H1 (cell line): ENCODE measurements around the gene PHF10. TPM values are rescaled to one million over a fixed set of nuclear protein-coding genes. Genes with fewer than 3 reads are reported as not detected.

Experiments used
- CTCF ChIA-PET: fragments of 300-600 bp; sonication (Branson Sonifier 250); formaldehyde crosslinking; loops from one replicate; lab custom pipeline; 2021; ENCODE audit not compliant: partially characterized antibody; lab: Charles Lee
- POLR2A ChIA-PET: fragments of 300-600 bp; sonication (Branson Sonifier 250); formaldehyde crosslinking; loops from one replicate; lab custom pipeline; 2021; ENCODE audit warnings: inconsistent platforms; ENCODE audit not compliant: partially characterized antibody; lab: Charles Lee
- DNase-seq, 2 experiments: peaks; one replicate each; pipeline versions ENCODE4 v3.0.0 to v3.0.0-alpha.2; 2010 to 2022; ENCODE audit warnings: low spot score in 2 of 2, low read depth in 1 of 2, mixed read lengths in 1 of 2
- FAIRE-seq: peaks from 2 replicates; lab custom pipeline; 2011; peaks lifted over from hg19 to GRCh38; lab: Jason Lieb, UNC
- H2AFZ ChIP-seq: 2 replicates; pipeline ENCODE4 v1.8.1; 2012; ENCODE audit warnings: low read length, inconsistent platforms
- H2AK5ac ChIP-seq: 2 replicates; pipeline ENCODE4 v1.6.1; 2013; ENCODE audit warnings: low read depth, low read length
- H2BK120ac ChIP-seq: replicated peaks from 2 replicates; pipeline ENCODE3; 2013; ENCODE audit warnings: low read depth, low read length, inconsistent platforms
- H2BK12ac ChIP-seq: 2 replicates; pipeline ENCODE4 v1.6.1; 2013; ENCODE audit warnings: low read depth, low read length
- H2BK15ac ChIP-seq: 2 replicates; pipeline ENCODE4 v1.6.1; 2013; ENCODE audit warnings: low read length
- H2BK20ac ChIP-seq: 2 replicates; pipeline ENCODE4 v1.6.1; 2013; ENCODE audit warnings: low read length
- H2BK5ac ChIP-seq: 2 replicates; pipeline ENCODE4 v1.6.1; 2013; ENCODE audit warnings: low read depth, low read length
- H3K14ac ChIP-seq: 2 replicates; pipeline ENCODE4 v1.6.1; 2013; ENCODE audit warnings: inconsistent platforms; ENCODE audit not compliant: insufficient read length
- H3K18ac ChIP-seq: 2 replicates; pipeline ENCODE4 v1.6.1; 2013; ENCODE audit warnings: low read length; ENCODE audit errors: extremely low read depth
- H3K23ac ChIP-seq: 2 replicates; pipeline ENCODE4 v1.6.1; 2013; ENCODE audit warnings: inconsistent platforms; ENCODE audit not compliant: insufficient read length
- H3K23me2 ChIP-seq: 2 replicates; pipeline ENCODE4 v1.6.1; 2013; ENCODE audit warnings: low read depth, low read length
- H3K27ac ChIP-seq: 2 replicates; pipeline ENCODE4 v1.6.1; 2011; ENCODE audit warnings: low read depth, low read length, inconsistent platforms
- H3K27me3 ChIP-seq, 4 experiments: replicated peaks in 1 of 4; 1 replicate in 1 of 4; 2 replicates in 3 of 4; pipeline versions ENCODE4 v1.6.1 to v1.8.1; 2011 to 2013; ENCODE audit warnings: low read length in 3 of 4, mild to moderate bottlenecking in 3 of 4, inconsistent platforms in 2 of 4, mixed read lengths in 2 of 4, moderate library complexity in 1 of 4; ENCODE audit not compliant: control insufficient read depth in 3 of 4, insufficient read depth in 3 of 4; ENCODE audit errors: extremely low read depth in 1 of 4
- H3K36me3 ChIP-seq, 4 experiments: 2 replicates each; pipeline versions ENCODE4 v1.6.1 to v1.8.1; 2011 to 2013; ENCODE audit warnings: mild to moderate bottlenecking in 4 of 4, low read length in 3 of 4, moderate library complexity in 2 of 4, control low read depth in 1 of 4, inconsistent platforms in 1 of 4; ENCODE audit not compliant: insufficient read depth in 4 of 4, control insufficient read depth in 2 of 4
- H3K4ac ChIP-seq: replicated peaks from 2 replicates; pipeline ENCODE3; 2013; ENCODE audit warnings: low read length, low read depth, mixed read lengths, inconsistent platforms; ENCODE audit not compliant: insufficient read length
- H3K4me1 ChIP-seq, 4 experiments: replicated peaks in 1 of 4; 1 replicate in 1 of 4; 2 replicates in 3 of 4; pipeline versions ENCODE4 v1.6.1 to v1.8.1; 2011 to 2013; ENCODE audit warnings: low read length in 3 of 4, inconsistent platforms in 2 of 4, mixed read lengths in 1 of 4; ENCODE audit not compliant: insufficient read depth in 4 of 4, control insufficient read depth in 3 of 4
- H3K4me2 ChIP-seq, 2 experiments: 2 replicates each; pipeline versions ENCODE4 v1.6.1 to v1.8.1; 2011 to 2013; ENCODE audit warnings: low read depth in 2 of 2, low read length in 2 of 2, control low read depth in 1 of 2, inconsistent platforms in 1 of 2, mild to moderate bottlenecking in 1 of 2; ENCODE audit not compliant: insufficient read depth in 1 of 2
- H3K4me3 ChIP-seq, 4 experiments: fragments of 200-600, 300-600 bp in 1 of 4; sonication (generic), shearing (Covaris generic), sonication (Bioruptor Twin) in 1 of 4; 2 replicates each; pipeline versions ENCODE4 v1.5.1 to v1.8.1; 2011 to 2016; ENCODE audit warnings: low read length in 4 of 4, low read depth in 3 of 4, control low read depth in 2 of 4, inconsistent platforms in 2 of 4, mild to moderate bottlenecking in 2 of 4, mixed read lengths in 1 of 4, moderate library complexity in 1 of 4; ENCODE audit not compliant: insufficient read depth in 2 of 4; ENCODE audit errors: extremely low read depth in 1 of 4
- H3K56ac ChIP-seq: replicated peaks from 2 replicates; pipeline ENCODE3; 2013; ENCODE audit warnings: low read depth, mild to moderate bottlenecking, mixed read lengths, low read length, inconsistent platforms; ENCODE audit not compliant: insufficient read length
- H3K79me1 ChIP-seq: 2 replicates; pipeline ENCODE4 v1.6.1; 2013; ENCODE audit warnings: low read depth, low read length, control low read depth
- H3K79me2 ChIP-seq, 2 experiments: 2 replicates each; pipeline versions ENCODE4 v1.6.1 to v1.8.1; 2012 to 2013; ENCODE audit warnings: low read length in 2 of 2, mild to moderate bottlenecking in 2 of 2, inconsistent platforms in 1 of 2; ENCODE audit not compliant: insufficient read depth in 2 of 2, control insufficient read depth in 1 of 2
- H3K9ac ChIP-seq, 4 experiments: replicated peaks in 1 of 4; 1 replicate in 1 of 4; 2 replicates in 3 of 4; pipeline versions ENCODE4 v1.6.1 to v1.8.1; 2011 to 2013; ENCODE audit warnings: low read depth in 3 of 4, low read length in 3 of 4, control low read depth in 2 of 4, mild to moderate bottlenecking in 2 of 4, moderate library complexity in 2 of 4, inconsistent platforms in 1 of 4; ENCODE audit errors: extremely low read depth in 1 of 4
- H3K9me3 ChIP-seq, 2 experiments: 2 replicates each; pipeline versions ENCODE4 v1.6.1 to v1.8.1; 2012 to 2013; ENCODE audit warnings: mild to moderate bottlenecking in 2 of 2, moderate library complexity in 2 of 2, control low read depth in 1 of 2, inconsistent platforms in 1 of 2, low read depth in 1 of 2, low read length in 1 of 2, mixed read lengths in 1 of 2; ENCODE audit not compliant: insufficient read depth in 2 of 2
- H4K20me1 ChIP-seq, 2 experiments: replicated peaks in 1 of 2; 2 replicates each; pipeline versions ENCODE3 to v1.8.1; 2011 to 2013; ENCODE audit warnings: inconsistent platforms in 2 of 2, low read length in 2 of 2, mild to moderate bottlenecking in 1 of 2; ENCODE audit not compliant: insufficient read depth in 2 of 2, control insufficient read depth in 1 of 2
- H4K5ac ChIP-seq: 2 replicates; pipeline ENCODE4 v1.6.1; 2013; ENCODE audit warnings: low read length, low read depth, mixed read lengths, inconsistent platforms; ENCODE audit not compliant: insufficient read length
- H4K8ac ChIP-seq: 2 replicates; pipeline ENCODE4 v1.8.0; 2013; ENCODE audit warnings: mild to moderate bottlenecking, moderate library complexity, low read length, inconsistent platforms; ENCODE audit not compliant: insufficient read depth; ENCODE audit errors: extremely low read depth
- H4K91ac ChIP-seq: replicated peaks from 2 replicates; pipeline ENCODE3; 2013; ENCODE audit warnings: low read length, mixed read lengths, inconsistent platforms; ENCODE audit not compliant: insufficient read length
- CBX5 ChIP-seq: fragments of 300-800, 300-1000 bp; sonication (generic); IDR thresholded peaks from 2 replicates; pipeline ENCODE4 v1.7.1; 2016; ENCODE audit warnings: antibody characterized with exemption, low read length, low read depth
- JUND ChIP-seq: IDR thresholded peaks from 2 replicates; pipeline ENCODE4 v1.6.1; 2011; ENCODE audit warnings: mild to moderate bottlenecking, improper control_type of control experiment, low read length
- MAX ChIP-seq: IDR thresholded peaks from 2 replicates; pipeline ENCODE4 v1.6.1; 2012; ENCODE audit warnings: inconsistent platforms
- POLR2AphosphoS5 ChIP-seq: IDR thresholded peaks from 2 replicates; pipeline ENCODE4 v1.6.1; 2011; ENCODE audit warnings: low read depth, low read length
- SP1 ChIP-seq: IDR thresholded peaks from 2 replicates; pipeline ENCODE4 v1.6.1; 2011; ENCODE audit warnings: low read depth, low read length
- SP2 ChIP-seq: IDR thresholded peaks from 2 replicates; pipeline ENCODE4 v1.6.1; 2012; ENCODE audit warnings: mild to moderate bottlenecking, low read length, inconsistent platforms
- SP4 ChIP-seq: IDR thresholded peaks from 2 replicates; pipeline ENCODE4 v1.6.1; 2012; ENCODE audit warnings: low read length, inconsistent platforms
- TAF7 ChIP-seq: optimal IDR thresholded peaks from 2 replicates; pipeline ENCODE3; 2011; ENCODE audit warnings: low read depth, mild to moderate bottlenecking, inconsistent platforms, low read length, moderate library complexity, borderline replicate concordance
- WGBS, 2 experiments: shearing (Covaris generic) in 1 of 2; methylation state at CpG; one replicate each; pipeline versions ENCODE4 v1.1.6 to v1.1.7; 2013 to 2015; ENCODE audit warnings: low lambda C conversion rate in 2 of 2, mixed read lengths in 2 of 2, inconsistent platforms in 1 of 2, low coverage in 1 of 2, missing lambda C conversion rate in 1 of 2; ENCODE audit not compliant: insufficient replicate concordance in 2 of 2, insufficient coverage in 1 of 2, insufficient read length in 1 of 2; ENCODE audit errors: extremely low coverage in 1 of 2, missing lambda C conversion rate in 1 of 2; 5-methylcytosine and 5-hydroxymethylcytosine counted together
- polyA plus RNA-seq, 7 experiments: library from polyadenylated mRNA; depleted of rRNA in 3 of 7; stranded (reverse) in 5 of 7; unstranded in 2 of 7; fragments of >200 nt in 5 of 7; fragments of 200-250 nt in 2 of 7; gene quantifications; 1 replicate in 5 of 7; 2 replicates in 1 of 7; 4 replicates in 1 of 7; pipeline versions ENCODE4 v1.2.1 to v1.2.3, GENCODE V29; 2011 to 2013; ENCODE audit warnings: missing spikeins in 2 of 7, mixed read lengths in 2 of 7
- total RNA-seq: library from RNA; stranded (reverse); fragmentation: NEBNext Ultra II Directional; extraction: Animal tissue kit (Norgen Biotek cat#: 25700); gene quantifications from 2 replicates; pipeline ENCODE4 v1.2.1, GENCODE V29; 2021

PHF10 gene
- total and polyA plus RNA-seq, 2 of the 8 experiments (the other 6 are each of a cell fraction or from before 2014, with no cell fraction given): 15.6 to 51.1 TPM

GRCh38 chr6:169669889-169670288 lies 54.4 kb downstream of the PHF10 start:
- H3K36me3 ChIP-seq: peaks cover 9 to 55% (median 33%) of the 10 kb centered on the region in 4 experiments
- no peak overlapping the region for H3K9ac ChIP-seq
- no peak overlapping the region for H2BK120ac ChIP-seq
- ChIA-PET POLR2A (no interaction called here), CTCF (interaction anchor here (1.6 kb wide), 1 partner anchor 10 kb away, joined by 3 read pairs; no protein-coding TSS in a partner anchor)
- no peak overlapping the region for H3K56ac ChIP-seq
- peaks cover 11% of the 10 kb centered on the region in 2 experiments for H4K20me1 ChIP-seq
- H3K27ac ChIP-seq: no peak overlapping the region
- no peaks in the 10 kb centered on the region for H3K79me2 ChIP-seq
- H3K23me2 ChIP-seq: no peaks in the 10 kb centered on the region
- no peak overlapping the region for H3K14ac ChIP-seq
- H3K79me1 ChIP-seq: peaks cover 9% of the 10 kb centered on the region
- WGBS, 2 experiments: 93% methylated on average over 7 of the region's 7 CpGs; no CpG with 5 or more reads in 1 of the 2 experiments
- no peak for TF ChIP-seq TAF7
- TF ChIP-seq CBX5: no peak
- no peak for TF ChIP-seq SP4
- TF ChIP-seq POLR2AphosphoS5: no peak
- TF ChIP-seq SP1: no peak
- no peak for TF ChIP-seq SP2
- no peak for TF ChIP-seq MAX
- TF ChIP-seq JUND: no peak
- H3K4me1 ChIP-seq: 0 out of 7 replicates have a peak, but pooled peaks cover 0 to under 1% (median 0%) of the 10 kb centered on the region in 4 experiments
- H3K4me2 ChIP-seq: no peak overlapping the region
- no peak overlapping the region for H3K23ac ChIP-seq
- H3K4me3 ChIP-seq: no peak overlapping the region
- FAIRE-seq (no peak), DNase-seq (no peak)
- no peaks in the 10 kb centered on the region for H3K27me3 ChIP-seq
- H2BK12ac ChIP-seq: no peak overlapping the region
- no peak overlapping the region for H4K5ac ChIP-seq
- H3K4ac ChIP-seq: no peak overlapping the region
- no peak overlapping the region for H2BK15ac ChIP-seq
- no peak overlapping the region for H2AK5ac ChIP-seq
- H4K91ac ChIP-seq: no peak overlapping the region
- H4K8ac ChIP-seq: no peak overlapping the region
- no peak overlapping the region for H2BK20ac ChIP-seq
- no peaks in the 10 kb centered on the region for H3K9me3 ChIP-seq
- no peak overlapping the region for H2AFZ ChIP-seq
- no peak overlapping the region for H2BK5ac ChIP-seq
- H3K18ac ChIP-seq: no peak overlapping the region
